Neural cell (in vitro differentiated cells): Measurements from ENCODE around the gene DMTF1.
"Not testable (repeated sequence)": the region's sequence is repeated elsewhere in the genome, so short reads cannot be mapped to it uniquely, and the experiment has no call there.

Experiments used
- CTCF ChIP-seq: fragments of 450-650 bp; IDR thresholded peaks from 2 replicates; pipeline ENCODE4 v1.5.1; 2014; ENCODE audit warnings: antibody characterized with exemption, mild to moderate bottlenecking, moderate library complexity; ENCODE audit not compliant: poor library complexity, severe bottlenecking
- EZH2 ChIP-seq: fragments of 200-600, 300-800 bp; shearing (Covaris generic), sonication (generic); IDR thresholded peaks from 2 replicates; pipeline ENCODE4 v1.6.1; 2014; ENCODE audit warnings: antibody characterized with exemption, low read length, borderline replicate concordance, mild to moderate bottlenecking; ENCODE audit not compliant: insufficient read depth, poor library complexity, severe bottlenecking
- MXI1 ChIP-seq: fragments of 450-650 bp; conservative IDR thresholded peaks from 2 replicates; pipeline ENCODE4 v1.6.1; 2014; ENCODE audit warnings: antibody characterized with exemption, mild to moderate bottlenecking; ENCODE audit not compliant: poor library complexity, severe bottlenecking
- TAF1 ChIP-seq: IDR thresholded peaks from 2 replicates; pipeline ENCODE4 v1.6.1; 2012; ENCODE audit warnings: low read depth

GRCh38 chr7:87245671-87246070 lies 93.4 kb downstream of the DMTF1 start:
- not testable (repeated sequence) for TF ChIP-seq MXI1, CTCF, TAF1, EZH2
